ACC112 (cell line): ENCODE measurements around the gene TARS2.

Experiments
- H2AFZ ChIP-seq: fragments of 200-600 bp; sonication (generic); one replicate; pipeline ENCODE4 v1.6.0; 2017; ENCODE audit warnings: antibody characterized with exemption, low read length; ENCODE audit not compliant: unreplicated experiment
- H3K27ac ChIP-seq: fragments of 200-600 bp; sonication (generic); 2 replicates; pipeline ENCODE4 v1.5.1; 2014; ENCODE audit warnings: low read depth, mild to moderate bottlenecking, antibody characterized with exemption, low read length, moderate library complexity
- H3K27me3 ChIP-seq: fragments of 200-600 bp; sonication (generic); 2 replicates; pipeline ENCODE4 v1.6.1; 2014; ENCODE audit warnings: mild to moderate bottlenecking, antibody characterized with exemption, low read length, moderate library complexity, mixed read lengths; ENCODE audit not compliant: insufficient read depth
- H3K36me3 ChIP-seq: fragments of 200-600 bp; sonication (generic); 2 replicates; pipeline ENCODE4 v1.6.1; 2016; ENCODE audit warnings: mild to moderate bottlenecking, antibody characterized with exemption, low read length, moderate library complexity, mixed read lengths; ENCODE audit not compliant: insufficient read depth
- H3K4me1 ChIP-seq: fragments of 200-600 bp; sonication (generic); one replicate; pipeline ENCODE4 v1.6.1; 2016; ENCODE audit warnings: low read length, mixed read lengths; ENCODE audit not compliant: insufficient read depth, unreplicated experiment, control insufficient read depth
- H3K4me3 ChIP-seq: fragments of 200-600 bp; sonication (generic); 2 replicates; pipeline ENCODE4 v1.5.1; 2014; ENCODE audit warnings: mild to moderate bottlenecking, low read depth, low read length
- H3K79me2 ChIP-seq: fragments of 200-600 bp; sonication (generic); one replicate; pipeline ENCODE4 v1.6.0; 2016; ENCODE audit warnings: low read length; ENCODE audit not compliant: control insufficient read depth, unreplicated experiment, insufficient read depth

The TARS2 gene

DNA sequence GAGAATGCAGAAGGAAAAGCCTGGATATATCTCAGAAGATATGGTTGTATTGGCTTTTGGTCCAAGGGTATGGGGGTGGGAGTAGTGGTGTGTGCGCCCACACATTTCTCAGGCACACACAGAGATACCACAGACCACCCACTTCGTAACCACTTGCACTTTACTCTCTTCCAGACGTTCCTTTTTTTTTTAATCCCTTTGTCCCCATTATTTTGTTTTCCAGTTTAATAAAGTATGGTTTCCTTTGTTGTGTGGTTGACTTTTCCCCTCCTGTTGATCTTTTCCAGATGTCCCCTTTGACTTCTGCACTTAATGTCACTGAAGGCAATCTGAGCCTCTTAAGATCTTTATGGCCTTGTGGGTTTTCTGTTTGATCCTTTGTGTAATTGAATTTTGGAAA lies 10.5 kb upstream of the TARS2 start:
- Histone ChIP-seq H3K36me3 (no peaks in the 10 kb centered on the region), H3K79me2 (no peaks in the 10 kb centered on the region), H3K27ac (no peak overlapping the region), H3K27me3 (no peaks in the 10 kb centered on the region), H2AFZ (no peak overlapping the region), H3K4me1 (peaks cover 20% of the 10 kb centered on the region), H3K4me3 (no peak overlapping the region)

DNA sequence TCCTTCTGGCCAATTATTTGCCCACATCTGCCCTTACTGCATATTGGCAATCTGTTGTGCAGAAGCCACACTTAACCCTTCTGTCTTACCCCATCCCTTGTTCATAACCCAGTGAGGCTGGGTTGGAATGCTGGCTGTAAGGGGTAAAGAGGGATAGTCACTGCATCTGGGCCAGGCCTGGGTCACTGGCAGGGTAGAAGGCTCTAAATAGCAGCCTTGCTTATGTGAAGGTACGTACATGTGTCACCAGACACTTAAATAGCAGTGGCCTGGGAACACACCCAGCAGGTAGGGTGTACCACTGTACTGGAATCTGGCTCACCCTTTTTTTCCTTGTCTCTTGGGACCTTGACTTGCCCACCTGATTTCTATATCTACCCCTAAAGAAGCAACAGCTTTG lies 9.9 kb upstream of the TARS2 start:
- H3K4me3 ChIP-seq = no peak overlapping the region
- H3K4me1 ChIP-seq = peaks cover 20% of the 10 kb centered on the region
- H2AFZ ChIP-seq = no peak overlapping the region
- no peak overlapping the region for H3K27ac ChIP-seq
- H3K36me3 ChIP-seq = no peaks in the 10 kb centered on the region
- H3K79me2 ChIP-seq = no peaks in the 10 kb centered on the region
- H3K27me3 ChIP-seq = no peaks in the 10 kb centered on the region

DNA sequence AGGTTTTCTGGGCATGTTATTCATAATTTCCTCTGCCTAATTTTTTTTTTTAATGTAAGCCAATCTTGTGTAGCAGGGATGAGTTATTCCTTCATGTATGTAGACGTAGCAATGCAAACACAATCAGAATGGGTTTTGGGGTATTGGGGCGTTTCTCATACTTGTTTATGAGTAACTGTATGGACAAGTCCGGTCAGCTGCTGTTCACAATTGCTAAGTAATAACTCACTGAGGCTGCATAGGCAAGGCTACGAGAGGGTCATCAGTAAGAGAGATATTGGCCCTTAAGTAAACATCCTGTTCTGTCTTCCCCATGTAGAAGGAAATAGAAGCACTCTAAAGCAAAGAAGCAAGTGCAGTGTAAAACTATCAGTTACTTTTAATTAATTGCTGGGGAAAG lies 9.5 kb upstream of the TARS2 start:
- Histone ChIP-seq H3K36me3 (no peaks in the 10 kb centered on the region), H3K79me2 (no peaks in the 10 kb centered on the region), H3K27ac (no peak overlapping the region), H2AFZ (no peak overlapping the region), H3K4me1 (peaks cover 20% of the 10 kb centered on the region), H3K27me3 (no peaks in the 10 kb centered on the region), H3K4me3 (no peak overlapping the region)

DNA sequence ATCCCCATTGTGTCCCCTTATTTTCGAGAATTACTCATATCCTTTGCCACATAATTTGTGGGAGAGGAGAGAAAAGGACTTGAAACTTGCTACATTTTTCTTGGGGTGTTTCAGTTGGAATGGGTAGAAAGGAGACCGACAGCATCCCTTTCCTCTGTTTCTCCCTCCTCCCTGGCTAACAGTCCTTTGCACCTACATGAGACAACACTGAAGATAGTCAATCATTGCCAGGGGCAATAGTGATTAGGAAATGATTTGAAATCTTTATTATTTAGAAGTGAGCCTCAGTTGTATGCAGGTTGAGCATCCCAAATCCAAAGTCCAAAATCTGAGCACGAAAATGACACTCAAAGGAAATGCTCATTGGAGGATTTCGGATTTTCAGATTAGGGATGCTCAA lies 7.8 kb upstream of the TARS2 start:
- Histone ChIP-seq H3K27me3 (no peaks in the 10 kb centered on the region), H3K4me1 (peaks cover 20% of the 10 kb centered on the region), H3K27ac (no peak overlapping the region), H3K4me3 (no peak overlapping the region), H3K36me3 (no peaks in the 10 kb centered on the region), H2AFZ (no peak overlapping the region), H3K79me2 (no peaks in the 10 kb centered on the region)

DNA sequence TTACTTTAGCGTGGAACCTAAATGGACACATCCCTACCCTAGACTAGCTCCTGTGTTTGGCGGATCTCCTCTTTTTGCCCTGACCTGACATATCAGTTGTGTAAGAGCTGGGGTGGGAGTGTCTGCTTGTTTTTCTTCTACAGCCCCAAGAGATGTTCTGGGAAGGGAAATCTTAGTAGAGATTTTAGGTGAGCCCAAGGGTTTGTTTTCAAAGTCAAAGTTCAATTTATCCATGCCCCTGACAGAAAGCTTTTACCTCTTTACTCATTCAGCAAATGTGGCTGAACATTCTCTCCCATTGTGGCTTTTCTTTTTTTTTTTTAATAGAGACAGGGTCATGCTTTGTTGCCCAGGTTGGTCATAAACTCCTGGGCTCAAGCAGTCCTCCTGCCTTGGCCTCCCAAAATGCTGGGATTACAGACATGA lies 7.3 kb upstream of the TARS2 start:
- no peak overlapping the region for H3K27ac ChIP-seq
- H3K4me3 ChIP-seq = no peak overlapping the region
- H3K36me3 ChIP-seq = no peaks in the 10 kb centered on the region
- peaks cover 24% of the 10 kb centered on the region for H3K4me1 ChIP-seq
- H2AFZ ChIP-seq = no peak overlapping the region
- H3K27me3 ChIP-seq = no peaks in the 10 kb centered on the region
- no peaks in the 10 kb centered on the region for H3K79me2 ChIP-seq

DNA sequence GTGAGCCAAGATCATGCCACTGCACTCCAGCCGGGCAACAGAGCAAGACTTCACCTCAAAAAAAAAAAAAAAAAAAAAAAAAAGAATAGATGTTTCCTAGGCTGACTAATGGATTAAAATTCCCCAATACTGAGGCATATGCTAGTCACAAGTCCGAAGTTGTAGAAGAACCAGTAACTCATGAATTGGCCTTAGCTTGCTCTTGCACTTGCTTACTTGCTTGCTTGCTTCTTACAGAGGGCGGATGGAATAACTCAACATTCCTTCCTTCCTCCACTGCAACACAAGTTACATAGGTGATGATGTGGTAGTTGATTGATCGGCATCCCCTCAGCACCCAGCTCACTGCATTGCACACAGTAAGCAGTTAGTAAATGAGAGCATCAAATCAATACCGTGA lies 2.8 kb upstream of the TARS2 start:
- Histone ChIP-seq H3K27ac (no peak overlapping the region), H3K36me3 (no peaks in the 10 kb centered on the region), H3K4me1 (peaks cover 12% of the 10 kb centered on the region), H2AFZ (no peak overlapping the region), H3K27me3 (no peaks in the 10 kb centered on the region), H3K79me2 (peaks cover 10% of the 10 kb centered on the region), H3K4me3 (no peak overlapping the region)

DNA sequence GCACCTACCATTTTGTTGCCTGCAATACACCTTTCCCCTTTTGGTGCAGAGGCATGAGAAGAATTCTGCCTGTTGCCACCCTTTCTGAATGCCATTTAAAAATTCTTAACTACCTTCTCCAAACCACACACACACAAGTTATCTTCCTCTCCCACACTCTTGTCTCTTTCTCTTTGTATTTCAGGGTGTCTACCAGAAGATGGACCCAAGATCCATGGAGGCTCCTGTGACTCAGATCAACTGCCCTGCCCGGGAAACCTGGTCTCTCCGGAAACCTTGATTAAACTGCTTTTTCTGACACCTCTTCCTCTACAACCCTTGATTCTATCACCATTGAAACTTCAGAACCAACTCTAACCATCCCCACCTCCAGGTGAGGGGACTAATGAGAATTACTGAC lies 2.4 kb upstream of the TARS2 start:
- H3K27me3 ChIP-seq = no peaks in the 10 kb centered on the region
- peak overlapping the region; percentile 29; the same call in 1 of the 2 replicates for H3K27ac ChIP-seq
- H3K4me3 ChIP-seq = no peak overlapping the region
- peak overlapping the region; percentile 85 for H2AFZ ChIP-seq
- peaks cover 12% of the 10 kb centered on the region for H3K4me1 ChIP-seq
- H3K36me3 ChIP-seq = no peaks in the 10 kb centered on the region
- H3K79me2 ChIP-seq = peaks cover 10% of the 10 kb centered on the region

DNA sequence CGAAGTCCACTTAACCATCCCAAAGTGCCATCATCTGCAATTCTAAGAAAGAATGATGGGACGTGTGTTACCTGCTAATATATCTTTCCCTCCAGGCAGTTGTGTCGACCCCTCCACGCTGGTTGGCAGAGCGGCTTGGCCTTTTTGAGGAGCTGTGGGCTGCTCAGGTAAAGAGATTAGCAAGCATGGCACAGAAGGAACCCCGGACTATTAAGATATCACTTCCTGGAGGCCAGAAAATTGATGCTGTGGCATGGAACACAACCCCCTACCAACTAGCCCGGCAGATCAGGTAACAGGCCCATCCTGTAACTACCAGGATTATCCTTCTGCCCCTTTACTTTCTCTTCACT lies 520 bp downstream of the TARS2 start:
- Histone ChIP-seq H3K27ac (no peak overlapping the region), H2AFZ (peak overlapping the region; percentile 71), H3K4me1 (peaks cover 12% of the 10 kb centered on the region), H3K79me2 (peaks cover 10% of the 10 kb centered on the region), H3K36me3 (no peaks in the 10 kb centered on the region), H3K4me3 (peak overlapping the region; percentile 93), H3K27me3 (no peaks in the 10 kb centered on the region)

DNA sequence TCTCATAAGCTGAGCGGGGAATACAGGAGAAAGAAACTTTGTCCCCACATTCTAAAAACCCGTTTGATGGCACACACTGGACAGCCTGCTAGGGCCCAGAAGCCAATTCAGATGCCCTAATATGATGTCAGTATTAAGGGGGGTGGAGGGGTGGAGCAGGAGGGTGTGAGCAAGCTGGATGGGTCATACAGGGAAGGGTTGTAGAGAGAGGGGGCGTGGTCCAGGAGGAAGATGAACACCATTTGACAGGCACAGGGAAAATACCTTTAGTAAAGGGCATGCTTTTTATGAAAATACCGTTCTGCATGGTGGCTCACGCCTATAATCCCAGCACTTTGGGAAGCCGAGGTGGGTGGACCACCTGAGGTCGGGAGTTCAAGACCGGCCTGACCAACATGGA lies 6.0 kb downstream of the TARS2 start:
- no peak overlapping the region for H2AFZ ChIP-seq
- no peak overlapping the region for H3K4me3 ChIP-seq
- peaks cover 1% of the 10 kb centered on the region for H3K4me1 ChIP-seq
- H3K79me2 ChIP-seq = peaks cover 2% of the 10 kb centered on the region
- no peaks in the 10 kb centered on the region for H3K27me3 ChIP-seq
- no peak overlapping the region for H3K27ac ChIP-seq
- H3K36me3 ChIP-seq = peaks cover 2% of the 10 kb centered on the region; the same call in 1 of the 2 replicates

DNA sequence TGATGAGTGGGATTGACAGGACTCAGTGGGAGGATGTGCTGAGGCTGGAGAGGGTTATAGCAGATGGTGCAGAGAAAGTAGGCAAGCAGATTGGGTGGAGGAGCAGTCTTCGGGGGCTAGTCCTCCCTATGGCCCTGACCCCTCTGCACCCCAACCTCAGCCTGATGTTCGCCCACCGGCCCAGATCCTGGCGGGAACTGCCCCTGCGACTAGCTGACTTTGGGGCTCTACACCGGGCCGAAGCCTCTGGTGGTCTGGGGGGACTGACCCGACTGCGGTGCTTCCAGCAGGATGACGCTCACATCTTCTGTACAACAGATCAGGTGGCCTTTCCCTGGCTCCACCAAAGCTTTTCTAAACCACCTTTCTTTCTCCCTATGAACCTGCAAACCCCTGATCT lies 11.1 kb downstream of the TARS2 start:
- no peaks in the 10 kb centered on the region for H3K79me2 ChIP-seq
- H3K27ac ChIP-seq = no peak overlapping the region
- no peaks in the 10 kb centered on the region for H3K4me1 ChIP-seq
- no peak overlapping the region for H3K4me3 ChIP-seq
- H3K27me3 ChIP-seq = no peaks in the 10 kb centered on the region
- peaks cover 2% of the 10 kb centered on the region; the same call in 1 of the 2 replicates for H3K36me3 ChIP-seq
- H2AFZ ChIP-seq = no peak overlapping the region

DNA sequence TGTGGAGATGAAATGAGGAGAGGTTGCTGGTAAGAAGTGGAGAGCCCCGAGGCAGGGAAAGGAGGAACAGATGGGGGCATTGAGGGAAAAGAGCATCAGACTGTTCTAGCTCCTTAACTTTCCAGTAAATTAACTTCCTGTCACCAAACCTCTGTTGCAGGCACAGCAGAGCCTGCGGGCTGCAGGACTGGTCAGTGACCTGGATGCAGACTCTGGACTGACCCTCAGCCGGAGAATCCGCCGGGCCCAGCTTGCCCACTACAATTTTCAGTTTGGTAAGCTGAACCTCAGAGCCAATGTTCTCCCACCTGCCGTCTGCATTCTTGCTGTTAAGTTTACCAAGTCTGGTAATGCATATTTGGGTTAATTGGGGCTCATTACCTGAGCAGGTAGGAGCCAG lies 18.2 kb downstream of the TARS2 start:
- Histone ChIP-seq H3K4me3 (no peak overlapping the region), H3K27ac (no peak overlapping the region), H3K4me1 (peaks cover 17% of the 10 kb centered on the region), H3K79me2 (peaks cover 7% of the 10 kb centered on the region), H3K36me3 (no peaks in the 10 kb centered on the region), H2AFZ (no peak overlapping the region), H3K27me3 (no peaks in the 10 kb centered on the region)
